H9 (cell line): ENCODE results near the gene TBC1D8. TPM values are rescaled to one million over a fixed set of nuclear protein-coding genes. Genes with fewer than 3 reads are reported as not detected.

ENCODE experiments used
- DNase-seq: peaks from one replicate; pipeline ENCODE4 v3.0.0-alpha.2; 2017
- H2AFZ ChIP-seq: one replicate; pipeline ENCODE4 v1.6.1; 2013; ENCODE audit warnings: mild to moderate bottlenecking, low read length, control low read depth, moderate library complexity
- H2AK5ac ChIP-seq: 2 replicates; pipeline ENCODE4 v1.6.1; 2013; ENCODE audit warnings: low read length, control low read depth, mixed read lengths; ENCODE audit not compliant: insufficient read length
- H2BK120ac ChIP-seq: one replicate; pipeline ENCODE4 v1.6.1; 2013; ENCODE audit warnings: low read depth, mild to moderate bottlenecking, low read length, control low read depth, inconsistent platforms; ENCODE audit not compliant: poor library complexity, severe bottlenecking
- H2BK12ac ChIP-seq: 2 replicates; pipeline ENCODE4 v1.6.1; 2013; ENCODE audit warnings: low read length, control low read depth, mixed read lengths, low read depth; ENCODE audit not compliant: insufficient read length
- H2BK15ac ChIP-seq: 2 replicates; pipeline ENCODE4 v1.6.1; 2013; ENCODE audit warnings: low read depth, low read length, control low read depth
- H2BK20ac ChIP-seq: one replicate; pipeline ENCODE4 v1.6.1; 2013; ENCODE audit warnings: low read depth, mild to moderate bottlenecking, low read length, control low read depth, inconsistent platforms; ENCODE audit not compliant: poor library complexity, severe bottlenecking
- H2BK5ac ChIP-seq: 2 replicates; pipeline ENCODE4 v1.6.1; 2013; ENCODE audit warnings: low read length, control low read depth, mixed read lengths; ENCODE audit not compliant: insufficient read length
- H3K14ac ChIP-seq: 2 replicates; pipeline ENCODE4 v1.6.1; 2013; ENCODE audit warnings: low read length, control low read depth; ENCODE audit not compliant: insufficient read depth
- H3K18ac ChIP-seq: 2 replicates; pipeline ENCODE4 v1.6.1; 2013; ENCODE audit warnings: low read depth, mild to moderate bottlenecking, mixed read lengths, low read length, control low read depth; ENCODE audit not compliant: insufficient read length
- H3K23ac ChIP-seq: 2 replicates; pipeline ENCODE4 v1.6.1; 2013; ENCODE audit warnings: low read length, control low read depth, mixed read lengths, low read depth; ENCODE audit not compliant: insufficient read length
- H3K23me2 ChIP-seq: 2 replicates; pipeline ENCODE4 v1.6.1; 2013; ENCODE audit warnings: low read depth, mild to moderate bottlenecking, mixed read lengths, low read length, control low read depth; ENCODE audit not compliant: insufficient read length, poor library complexity, severe bottlenecking
- H3K27ac ChIP-seq: 2 replicates; pipeline ENCODE4 v1.5.1; 2013; ENCODE audit warnings: low read length, control low read depth, mixed read lengths, low read depth; ENCODE audit not compliant: insufficient read length
- H3K27me3 ChIP-seq: 2 replicates; pipeline ENCODE4 v1.6.1; 2013; ENCODE audit warnings: low read length, control low read depth, inconsistent platforms; ENCODE audit not compliant: insufficient read depth
- H3K4ac ChIP-seq: 2 replicates; pipeline ENCODE4 v1.6.1; 2013; ENCODE audit warnings: low read depth, mild to moderate bottlenecking, control low read depth, inconsistent platforms, low read length, moderate library complexity
- H3K4me1 ChIP-seq: 2 replicates; pipeline ENCODE4 v1.6.1; 2013; ENCODE audit warnings: low read length, control low read depth, inconsistent platforms; ENCODE audit not compliant: insufficient read depth
- H3K4me2 ChIP-seq: 2 replicates; pipeline ENCODE4 v1.6.1; 2013; ENCODE audit warnings: low read length, control low read depth, mixed read lengths; ENCODE audit not compliant: insufficient read length, insufficient read depth
- H3K56ac ChIP-seq: 2 replicates; pipeline ENCODE4 v1.6.1; 2013; ENCODE audit warnings: low read depth, mild to moderate bottlenecking, mixed read lengths, low read length, control low read depth; ENCODE audit not compliant: insufficient read length
- H3K79me1 ChIP-seq: 2 replicates; pipeline ENCODE4 v1.6.1; 2013; ENCODE audit warnings: low read depth, mild to moderate bottlenecking, moderate library complexity, low read length, control low read depth, inconsistent platforms; ENCODE audit not compliant: insufficient read depth, poor library complexity, severe bottlenecking
- H3K79me2 ChIP-seq: 2 replicates; pipeline ENCODE4 v1.6.1; 2013; ENCODE audit warnings: low read length, control low read depth, inconsistent platforms; ENCODE audit not compliant: insufficient read depth
- H3K9ac ChIP-seq: 2 replicates; pipeline ENCODE4 v1.6.1; 2013; ENCODE audit warnings: low read length, control low read depth, mixed read lengths; ENCODE audit not compliant: insufficient read length; ENCODE audit errors: extremely low read depth
- H3K9me3 ChIP-seq: one replicate; pipeline ENCODE4 v1.6.1; 2013; ENCODE audit warnings: low read depth, low read length, inconsistent platforms; ENCODE audit not compliant: control insufficient read depth
- H3T11ph ChIP-seq: one replicate; pipeline ENCODE4 v1.6.1; 2013; ENCODE audit warnings: mild to moderate bottlenecking, low read length, control low read depth, inconsistent platforms
- H4K20me1 ChIP-seq: one replicate; pipeline ENCODE4 v1.6.1; 2013; ENCODE audit not compliant: control insufficient read depth, insufficient read length, insufficient read depth
- H4K5ac ChIP-seq: 2 replicates; pipeline ENCODE4 v1.6.1; 2013; ENCODE audit warnings: low read depth, mild to moderate bottlenecking, mixed read lengths, low read length, control low read depth; ENCODE audit not compliant: insufficient read length
- H4K8ac ChIP-seq: replicated peaks from 2 replicates; pipeline ENCODE4 v1.6.1; 2013; ENCODE audit warnings: low read length, control low read depth, mixed read lengths, low read depth; ENCODE audit not compliant: insufficient read length
- H4K91ac ChIP-seq: 2 replicates; pipeline ENCODE4 v1.6.1; 2013; ENCODE audit warnings: low read depth, mild to moderate bottlenecking, moderate library complexity, mixed read lengths, low read length, control low read depth; ENCODE audit not compliant: insufficient read length
- H3K27ac Mint-ChIP-seq, 3 experiments: 2 replicates in 2 of 3; 3 replicates in 1 of 3; pipeline ENCODE4 v1.8.0; 2020 to 2021; ENCODE audit warnings: mixed read lengths in 3 of 3, mild to moderate bottlenecking in 1 of 3, moderate library complexity in 1 of 3
- H3K27me3 Mint-ChIP-seq: 2 replicates; pipeline ENCODE4 v1.8.0; 2021; ENCODE audit warnings: low read depth, mild to moderate bottlenecking, moderate library complexity, mixed read lengths
- H3K36me3 Mint-ChIP-seq, 3 experiments: 2 replicates in 2 of 3; 3 replicates in 1 of 3; pipeline ENCODE4 v1.8.0; 2020 to 2021; ENCODE audit warnings: low read depth in 3 of 3, mixed read lengths in 3 of 3; ENCODE audit not compliant: insufficient read depth in 1 of 3
- H3K4me1 Mint-ChIP-seq, 2 experiments: 2 replicates each; pipeline ENCODE4 v1.8.0; 2020; ENCODE audit warnings: mixed read lengths in 2 of 2
- H3K4me3 Mint-ChIP-seq, 2 experiments: 2 replicates in 1 of 2; 3 replicates in 1 of 2; pipeline ENCODE4 v1.8.0; 2020 to 2021; ENCODE audit warnings: mild to moderate bottlenecking in 2 of 2, mixed read lengths in 2 of 2, moderate library complexity in 1 of 2
- H3K9me3 Mint-ChIP-seq, 2 experiments: 2 replicates in 1 of 2; 3 replicates in 1 of 2; pipeline ENCODE4 v1.8.0; 2020; ENCODE audit warnings: mild to moderate bottlenecking in 2 of 2, mixed read lengths in 2 of 2, moderate library complexity in 1 of 2
- WGBS: extraction: QIAGEN DNeasy Blood & Tissue Kit; methylation state at CpG from one replicate; pipeline ENCODE4 v1.1.7; 2013; ENCODE audit warnings: missing lambda C conversion rate, low lambda C conversion rate, mixed read lengths; ENCODE audit not compliant: insufficient read length; ENCODE audit errors: extremely low coverage; 5-methylcytosine and 5-hydroxymethylcytosine counted together
- total RNA-seq: library from RNA; stranded (reverse); gene quantifications from 2 replicates; pipeline ENCODE4 v1.2.1, GENCODE V29; 2021
- TF ChIP-seq, protein P1 (sequence below): fragments of 200-600 bp; sonication (generic); conservative IDR thresholded peaks from 3 replicates; pipeline ENCODE4 v1.8.0; 2021; ENCODE audit warnings: antibody characterized with exemption, mild to moderate bottlenecking

TBC1D8 gene
- total RNA-seq, 1 experiment from 2014 or later, result 16.6 TPM

DNA sequence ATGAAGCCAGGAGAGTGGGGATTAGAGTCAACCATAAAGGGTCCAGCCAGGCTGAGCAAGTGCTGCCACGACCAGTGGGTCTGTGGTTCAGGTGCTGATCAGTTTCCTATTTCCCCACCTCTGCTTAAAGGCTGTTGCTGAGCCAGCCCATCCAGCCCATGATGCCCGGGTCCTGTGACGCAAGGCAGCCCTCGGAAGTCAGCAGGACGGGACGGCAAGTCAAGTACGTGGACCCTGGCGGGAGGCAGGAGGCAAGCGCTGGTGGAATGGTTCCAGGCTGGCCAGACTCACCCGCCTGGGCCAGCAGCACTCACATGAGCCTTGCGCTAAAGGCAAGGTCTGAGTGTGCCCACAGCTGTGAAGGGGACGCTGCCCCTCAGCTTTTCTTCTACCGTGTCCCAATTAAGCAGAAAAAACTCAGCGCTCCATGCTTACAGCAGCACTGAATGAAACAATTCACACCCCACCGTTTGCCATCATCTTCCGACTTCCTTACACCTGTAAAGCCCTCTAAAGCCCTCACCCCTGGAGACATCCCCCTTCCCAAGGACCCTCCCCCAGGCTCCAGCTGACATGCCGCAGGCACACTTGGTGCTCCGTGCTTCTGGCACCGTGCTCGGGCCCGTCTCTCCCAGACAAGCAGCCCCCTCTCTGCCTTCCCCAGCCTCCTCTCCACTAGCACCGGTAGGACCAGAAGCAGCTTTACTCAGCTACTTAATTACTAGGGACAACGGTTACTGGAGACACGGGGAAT lies 160.4 kb downstream of the TBC1D8 start:
- no peak overlapping the region for H3K14ac ChIP-seq
- H4K20me1 ChIP-seq, result no peaks in the 10 kb centered on the region
- H3K27me3 Mint-ChIP-seq, result peaks cover 2% of the 10 kb centered on the region; the same call in 1 of the 2 replicates
- H3K4ac ChIP-seq, result no peak overlapping the region
- no peak overlapping the region for H4K91ac ChIP-seq
- H3K27me3 ChIP-seq, result no peaks in the 10 kb centered on the region
- H3K4me1 Mint-ChIP-seq, result peaks cover 2 to 14% of the 10 kb centered on the region in 2 experiments; a peak in 3 of 4 replicates
- no peak overlapping the region for H2AK5ac ChIP-seq
- H3K18ac ChIP-seq, result no peak overlapping the region
- no peak for DNase-seq
- H3K9ac ChIP-seq, result no peak overlapping the region
- H3K9me3 ChIP-seq, result no peaks in the 10 kb centered on the region
- H3K27ac Mint-ChIP-seq, result peak overlapping the region in 1 of 3 experiments; percentile 36; a peak in 2 of 7 replicates
- WGBS, result no CpG with 5 or more reads among the region's 24 CpGs
- H3K23ac ChIP-seq, result no peak overlapping the region
- H3K79me1 ChIP-seq, result no peaks in the 10 kb centered on the region
- H2BK12ac ChIP-seq, result no peak overlapping the region
- no peak overlapping the region for H4K8ac ChIP-seq
- no peak overlapping the region for H3K4me2 ChIP-seq
- no peaks in the 10 kb centered on the region for H3K23me2 ChIP-seq
- no peak overlapping the region for H2BK5ac ChIP-seq
- no peaks in the 10 kb centered on the region for H3K4me1 ChIP-seq
- H3K79me2 ChIP-seq, result no peaks in the 10 kb centered on the region
- no peak overlapping the region for H3K56ac ChIP-seq
- no peak overlapping the region for H2AFZ ChIP-seq
- no peaks in the 10 kb centered on the region; a peak in 1 of 7 replicates for H3K36me3 Mint-ChIP-seq
- no peak overlapping the region for H2BK15ac ChIP-seq
- H3K4me3 Mint-ChIP-seq, result no peak overlapping the region; a peak in 1 of 5 replicates
- H2BK20ac ChIP-seq, result no peak overlapping the region
- no peaks in the 10 kb centered on the region for H3K9me3 Mint-ChIP-seq
- TF ChIP-seq, protein P1, sequence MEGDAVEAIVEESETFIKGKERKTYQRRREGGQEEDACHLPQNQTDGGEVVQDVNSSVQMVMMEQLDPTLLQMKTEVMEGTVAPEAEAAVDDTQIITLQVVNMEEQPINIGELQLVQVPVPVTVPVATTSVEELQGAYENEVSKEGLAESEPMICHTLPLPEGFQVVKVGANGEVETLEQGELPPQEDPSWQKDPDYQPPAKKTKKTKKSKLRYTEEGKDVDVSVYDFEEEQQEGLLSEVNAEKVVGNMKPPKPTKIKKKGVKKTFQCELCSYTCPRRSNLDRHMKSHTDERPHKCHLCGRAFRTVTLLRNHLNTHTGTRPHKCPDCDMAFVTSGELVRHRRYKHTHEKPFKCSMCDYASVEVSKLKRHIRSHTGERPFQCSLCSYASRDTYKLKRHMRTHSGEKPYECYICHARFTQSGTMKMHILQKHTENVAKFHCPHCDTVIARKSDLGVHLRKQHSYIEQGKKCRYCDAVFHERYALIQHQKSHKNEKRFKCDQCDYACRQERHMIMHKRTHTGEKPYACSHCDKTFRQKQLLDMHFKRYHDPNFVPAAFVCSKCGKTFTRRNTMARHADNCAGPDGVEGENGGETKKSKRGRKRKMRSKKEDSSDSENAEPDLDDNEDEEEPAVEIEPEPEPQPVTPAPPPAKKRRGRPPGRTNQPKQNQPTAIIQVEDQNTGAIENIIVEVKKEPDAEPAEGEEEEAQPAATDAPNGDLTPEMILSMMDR, result no peak
- no peak overlapping the region for H4K5ac ChIP-seq
- no peak overlapping the region for H3K27ac ChIP-seq
- H3T11ph ChIP-seq, result no peak overlapping the region
- H2BK120ac ChIP-seq, result no peak overlapping the region
